ENCODE results near the gene MBD5.
"Not testable (repeated sequence)": the region's sequence is repeated elsewhere in the genome, so short reads cannot be mapped to it uniquely, and the experiment has no call there.

The MBD5 gene

DNA sequence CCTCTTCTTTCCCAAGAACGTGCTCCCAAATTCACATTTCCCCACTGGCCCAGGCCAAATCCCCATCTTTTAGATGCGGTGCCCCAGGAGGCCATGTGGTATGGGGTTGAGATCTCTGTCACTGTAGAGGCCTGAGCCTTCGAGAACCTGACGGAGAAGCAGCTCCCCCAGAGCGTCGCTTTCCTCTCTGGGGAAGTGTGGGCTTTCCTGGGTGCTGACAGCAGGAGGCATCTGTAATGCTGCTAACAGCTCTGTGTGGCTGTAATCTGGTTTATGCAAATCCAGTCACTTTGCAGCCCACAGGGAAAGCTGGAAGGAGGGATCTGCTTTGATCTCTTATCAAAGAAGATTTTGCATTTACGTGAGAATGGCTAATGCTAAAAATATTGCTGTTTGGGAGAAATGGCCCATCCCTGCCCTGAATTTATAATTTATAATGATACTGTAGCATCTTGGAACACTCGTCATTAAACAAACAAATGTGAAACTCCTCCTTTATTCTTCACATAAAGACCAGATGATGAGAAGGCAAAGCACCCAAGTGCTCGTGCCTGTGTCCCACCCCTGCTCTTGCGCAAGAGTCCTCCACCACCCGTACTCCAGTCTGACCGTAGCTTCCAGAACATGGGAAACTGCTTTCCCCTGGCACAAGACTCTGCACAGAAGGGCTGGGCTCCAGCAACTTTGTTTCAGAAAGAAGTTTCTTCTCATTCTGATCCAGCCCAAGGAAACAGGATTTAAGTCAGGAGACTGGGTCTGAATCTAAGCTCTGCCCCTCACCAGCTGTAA, 513.7 kb downstream of the MBD5 start:
- DNase-seq (ENCODE audit: low read depth, low spot score), result no peak
- no peak overlapping the region for H3K9ac ChIP-seq (ENCODE audit: insufficient read length, low read depth)
- H3K4me3 ChIP-seq (ENCODE audit: insufficient read length, low read depth), result no peak overlapping the region
- H3K36me3 ChIP-seq (ENCODE audit: insufficient read depth, insufficient read length, low read length), result no peaks in the 10 kb centered on the region
- no peaks in the 10 kb centered on the region for H3K27me3 ChIP-seq (ENCODE audit: insufficient read depth, insufficient read length)
- H3K4me1 ChIP-seq (ENCODE audit: insufficient read depth, insufficient read length), result peaks cover 4% of the 10 kb centered on the region
- no peak for TF ChIP-seq ZNF274 (IDR thresholded peaks at IDR 0.05; ENCODE audit: low read depth, low read length)
- TF ChIP-seq YY1 (IDR thresholded peaks at IDR 0.05; ENCODE audit: insufficient read depth, insufficient read length), result no peak
- no peak for TF ChIP-seq SUZ12 (IDR thresholded peaks at IDR 0.05; ENCODE audit: extremely low read depth, insufficient read depth, insufficient read length)
- no peaks in the 10 kb centered on the region for H3K9me3 ChIP-seq (ENCODE audit: insufficient read depth, low read length)

DNA sequence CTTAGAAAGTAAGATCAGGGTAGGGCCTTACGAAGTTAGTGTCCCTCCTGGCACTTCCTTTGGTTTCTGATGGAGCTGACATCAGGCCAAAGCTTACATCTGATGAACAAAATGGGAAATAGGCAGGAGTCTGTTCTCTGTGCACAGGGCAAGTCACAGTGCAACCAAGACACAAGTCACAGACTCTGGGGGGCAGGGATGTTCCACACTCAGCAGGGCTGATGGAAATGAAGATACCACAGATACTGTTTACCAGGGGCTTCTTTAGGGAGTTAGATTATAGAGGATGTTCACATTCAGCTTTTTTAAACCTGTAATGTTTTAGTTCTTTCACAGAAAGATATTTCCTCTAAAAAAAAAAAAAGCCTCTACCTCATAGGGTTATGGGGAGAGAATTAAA, 517.5 kb downstream of the MBD5 start:
- Histone ChIP-seq H3K9ac (ENCODE audit: insufficient read length, low read depth) (no peak overlapping the region), H3K9me3 (ENCODE audit: insufficient read depth, low read length) (no peaks in the 10 kb centered on the region), H3K4me1 (ENCODE audit: insufficient read depth, insufficient read length) (peaks cover 7% of the 10 kb centered on the region), H3K36me3 (ENCODE audit: insufficient read depth, insufficient read length, low read length) (no peaks in the 10 kb centered on the region), H3K27me3 (ENCODE audit: insufficient read depth, insufficient read length) (peaks cover 5% of the 10 kb centered on the region), H3K4me3 (ENCODE audit: insufficient read length, low read depth) (no peak overlapping the region)
- no peak for TF ChIP-seq SUZ12 (IDR thresholded peaks at IDR 0.05; ENCODE audit: extremely low read depth, insufficient read depth, insufficient read length)
- no peak for TF ChIP-seq YY1 (IDR thresholded peaks at IDR 0.05; ENCODE audit: insufficient read depth, insufficient read length)
- no peak for TF ChIP-seq ZNF274 (IDR thresholded peaks at IDR 0.05; ENCODE audit: low read depth, low read length)
- no peak for DNase-seq (ENCODE audit: low read depth, low spot score)

DNA sequence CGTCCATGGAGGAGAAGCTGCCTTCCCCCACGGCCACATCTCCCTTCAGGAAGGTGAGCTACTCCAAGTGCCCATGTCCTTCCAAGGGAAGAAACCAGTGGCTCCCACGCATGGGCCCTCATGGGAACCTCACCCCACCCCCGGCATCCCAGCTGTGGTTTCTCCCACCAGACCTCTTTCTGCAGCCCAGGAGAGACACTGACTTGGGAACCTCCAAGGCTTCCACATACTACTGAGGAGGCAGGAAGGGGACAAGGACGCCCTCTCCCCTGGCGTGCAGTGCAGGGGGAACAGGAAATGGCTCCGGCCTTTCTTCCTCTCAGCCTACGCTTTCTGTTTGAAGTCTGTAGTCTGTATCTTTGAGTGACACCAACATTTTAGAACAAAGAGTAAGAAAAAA, 519.1 kb downstream of the MBD5 start:
- Histone ChIP-seq H3K27me3 (ENCODE audit: insufficient read depth, insufficient read length) (peaks cover 5% of the 10 kb centered on the region), H3K9ac (ENCODE audit: insufficient read length, low read depth) (no peak overlapping the region), H3K4me3 (ENCODE audit: insufficient read length, low read depth) (no peak overlapping the region), H3K36me3 (ENCODE audit: insufficient read depth, insufficient read length, low read length) (no peaks in the 10 kb centered on the region), H3K9me3 (ENCODE audit: insufficient read depth, low read length) (no peaks in the 10 kb centered on the region), H3K4me1 (ENCODE audit: insufficient read depth, insufficient read length) (peaks cover 3% of the 10 kb centered on the region)
- TF ChIP-seq SUZ12 (IDR thresholded peaks at IDR 0.05; ENCODE audit: extremely low read depth, insufficient read depth, insufficient read length) (no peak), ZNF274 (IDR thresholded peaks at IDR 0.05; ENCODE audit: low read depth, low read length) (no peak), YY1 (IDR thresholded peaks at IDR 0.05; ENCODE audit: insufficient read depth, insufficient read length) (no peak)
- no peak for DNase-seq (ENCODE audit: low read depth, low spot score)

DNA sequence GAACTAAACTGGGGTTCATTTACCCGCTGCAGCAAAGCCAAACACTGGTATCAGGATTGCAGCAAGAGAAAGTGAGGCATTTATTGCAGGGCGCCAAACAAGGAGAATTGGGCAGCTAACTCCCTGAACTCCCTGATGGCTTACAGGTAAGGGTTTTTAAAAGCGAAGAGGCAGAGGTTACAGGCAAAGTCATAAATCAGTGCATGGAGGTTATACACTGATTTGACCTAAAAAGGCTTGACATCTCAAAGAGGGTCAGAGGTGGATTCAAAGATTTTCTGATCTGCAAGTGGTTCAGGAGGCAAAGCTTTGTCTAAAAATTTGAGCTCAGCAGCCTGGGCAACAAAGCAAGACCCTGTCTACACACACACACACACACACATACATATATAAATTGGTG, 520.9 kb downstream of the MBD5 start:
- H3K4me1 ChIP-seq (ENCODE audit: insufficient read depth, insufficient read length), result peaks cover 3% of the 10 kb centered on the region
- no peak overlapping the region for H3K9ac ChIP-seq (ENCODE audit: insufficient read length, low read depth)
- H3K36me3 ChIP-seq (ENCODE audit: insufficient read depth, insufficient read length, low read length), result no peaks in the 10 kb centered on the region
- H3K27me3 ChIP-seq (ENCODE audit: insufficient read depth, insufficient read length), result peaks cover 5% of the 10 kb centered on the region
- DNase-seq (ENCODE audit: low read depth, low spot score), result no peak
- no peaks in the 10 kb centered on the region for H3K9me3 ChIP-seq (ENCODE audit: insufficient read depth, low read length)
- TF ChIP-seq SUZ12 (IDR thresholded peaks at IDR 0.05; ENCODE audit: extremely low read depth, insufficient read depth, insufficient read length) (no peak), ZNF274 (IDR thresholded peaks at IDR 0.05; ENCODE audit: low read depth, low read length) (no peak), YY1 (IDR thresholded peaks at IDR 0.05; ENCODE audit: insufficient read depth, insufficient read length) (no peak)
- no peak overlapping the region for H3K4me3 ChIP-seq (ENCODE audit: insufficient read length, low read depth)

DNA sequence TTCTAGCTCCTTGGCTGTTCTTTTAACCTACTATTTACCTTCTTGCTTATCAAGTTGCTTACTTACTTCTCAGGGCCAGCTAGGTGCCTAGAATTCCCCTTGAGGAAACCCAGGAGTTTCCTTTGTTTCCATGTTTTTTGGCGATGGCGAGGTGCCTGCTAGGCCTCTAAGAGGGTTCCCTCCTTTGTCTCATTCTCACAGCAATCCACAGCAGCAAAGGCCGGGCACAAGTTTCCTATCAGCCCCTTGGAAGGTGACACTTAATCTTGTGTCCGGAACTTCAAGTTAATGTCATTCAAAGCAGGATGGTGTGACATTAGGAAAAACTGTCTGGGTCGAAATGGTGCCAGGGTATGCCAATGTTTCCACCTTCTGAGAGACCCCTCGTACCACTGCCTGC, 521.7 kb downstream of the MBD5 start:
- H3K9me3 ChIP-seq (ENCODE audit: insufficient read depth, low read length), result no peaks in the 10 kb centered on the region
- H3K27me3 ChIP-seq (ENCODE audit: insufficient read depth, insufficient read length), result peaks cover 5% of the 10 kb centered on the region

DNA sequence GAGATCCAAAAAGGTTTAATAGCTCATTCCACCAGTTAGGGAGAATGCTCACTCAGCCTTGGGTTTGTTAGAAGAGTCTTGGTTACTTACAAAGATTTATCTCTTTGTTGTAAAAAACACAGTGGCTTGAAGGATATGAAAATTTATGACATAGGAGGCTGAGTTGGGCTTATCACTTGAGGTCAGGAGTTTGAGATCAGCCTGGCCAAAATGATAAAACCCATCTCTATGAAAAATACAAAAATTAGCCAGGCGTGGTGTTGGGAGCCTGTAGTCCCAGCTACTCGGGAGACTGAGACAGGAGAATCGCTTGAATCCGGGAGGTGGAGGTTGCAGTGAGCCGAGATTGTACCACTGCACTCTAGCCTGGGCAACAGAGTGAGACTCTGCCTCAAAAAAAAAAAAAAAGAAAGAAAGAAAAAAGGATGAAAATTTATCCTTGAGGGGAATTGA, 522.2 kb downstream of the MBD5 start:
- not testable (repeated sequence) for H3K36me3 ChIP-seq (ENCODE audit: insufficient read depth, insufficient read length, low read length); H3K4me1 ChIP-seq (ENCODE audit: insufficient read depth, insufficient read length); H3K9ac ChIP-seq (ENCODE audit: insufficient read length, low read depth); DNase-seq (ENCODE audit: low read depth, low spot score); H3K27me3 ChIP-seq (ENCODE audit: insufficient read depth, insufficient read length); H3K4me3 ChIP-seq (ENCODE audit: insufficient read length, low read depth); H3K9me3 ChIP-seq (ENCODE audit: insufficient read depth, low read length)

More for the DNA sequence above, 521.7 kb downstream of the MBD5 start:
- no peak for DNase-seq (ENCODE audit: low read depth, low spot score)
- Histone ChIP-seq H3K9ac (ENCODE audit: insufficient read length, low read depth) (no peak overlapping the region), H3K4me1 (ENCODE audit: insufficient read depth, insufficient read length) (peaks cover 3% of the 10 kb centered on the region), H3K36me3 (ENCODE audit: insufficient read depth, insufficient read length, low read length) (no peaks in the 10 kb centered on the region), H3K4me3 (ENCODE audit: insufficient read length, low read depth) (no peak overlapping the region)
- no peak for TF ChIP-seq YY1 (IDR thresholded peaks at IDR 0.05; ENCODE audit: insufficient read depth, insufficient read length)
- no peak for TF ChIP-seq ZNF274 (IDR thresholded peaks at IDR 0.05; ENCODE audit: low read depth, low read length)
- no peak for TF ChIP-seq SUZ12 (IDR thresholded peaks at IDR 0.05; ENCODE audit: extremely low read depth, insufficient read depth, insufficient read length)

DNA sequence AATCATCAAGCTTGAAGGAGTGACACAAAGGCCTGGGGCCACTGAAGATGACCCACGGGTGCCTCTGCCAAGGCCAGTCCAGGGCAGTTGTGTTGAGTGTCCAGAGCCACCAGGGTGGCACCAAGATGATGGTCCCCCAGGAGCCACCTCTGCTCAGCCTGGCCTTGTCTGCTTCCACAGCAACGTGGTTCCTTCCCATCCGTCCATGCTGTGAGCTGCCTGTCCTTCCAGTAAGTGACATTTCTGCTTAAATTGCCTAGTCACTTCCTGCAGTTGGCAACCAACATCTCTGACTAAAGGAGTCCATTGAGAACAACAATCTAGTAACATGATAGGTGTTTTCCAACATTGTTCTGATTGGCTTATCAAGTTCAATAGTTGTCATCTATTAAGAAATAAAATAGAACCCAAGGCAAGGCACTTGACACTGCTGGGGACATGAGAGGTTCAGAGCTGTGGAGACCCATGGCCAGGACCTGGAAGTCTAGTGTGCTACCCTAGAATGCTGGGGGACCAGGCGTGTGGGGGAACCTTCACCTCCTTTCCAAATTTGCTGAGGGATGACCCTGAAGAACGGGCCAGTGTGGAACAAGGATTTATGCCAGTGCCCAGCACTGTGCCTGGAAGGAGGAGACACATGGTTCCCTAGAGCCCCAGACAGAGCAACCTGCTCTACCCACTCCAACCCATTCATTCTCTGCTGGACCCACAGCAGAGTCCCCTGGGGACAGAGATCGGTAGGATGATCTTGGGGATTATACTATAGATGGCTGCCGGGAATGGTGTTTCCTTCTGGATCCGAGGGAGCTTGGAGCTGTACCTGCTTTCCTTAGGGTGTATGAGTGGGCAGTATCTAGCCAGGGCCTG, 524.7 kb downstream of the MBD5 start:
- DNase-seq (ENCODE audit: low read depth, low spot score), result no peak
- Histone ChIP-seq H3K4me1 (ENCODE audit: insufficient read depth, insufficient read length) (peaks cover 3% of the 10 kb centered on the region), H3K27me3 (ENCODE audit: insufficient read depth, insufficient read length) (peaks cover 2% of the 10 kb centered on the region), H3K4me3 (ENCODE audit: insufficient read length, low read depth) (no peak overlapping the region), H3K9me3 (ENCODE audit: insufficient read depth, low read length) (no peaks in the 10 kb centered on the region), H3K36me3 (ENCODE audit: insufficient read depth, insufficient read length, low read length) (no peaks in the 10 kb centered on the region), H3K9ac (ENCODE audit: insufficient read length, low read depth) (no peak overlapping the region)
- TF ChIP-seq SUZ12 (IDR thresholded peaks at IDR 0.05; ENCODE audit: extremely low read depth, insufficient read depth, insufficient read length), result no peak
- TF ChIP-seq ZNF274 (IDR thresholded peaks at IDR 0.05; ENCODE audit: low read depth, low read length), result no peak
- no peak for TF ChIP-seq YY1 (IDR thresholded peaks at IDR 0.05; ENCODE audit: insufficient read depth, insufficient read length)

Measured in NT2/D1 (cell line).